GM12874 (cell line): ENCODE measurements around the gene PES1.

Source experiments
- CTCF ChIP-seq: IDR thresholded peaks from 2 replicates; pipeline ENCODE4 v1.5.1; 2011; ENCODE audit warnings: low read depth, mild to moderate bottlenecking, control low read depth, low read length, moderate library complexity; ENCODE audit not compliant: insufficient read depth

The PES1 gene

GRCh38 chr22:30612789-30613188 lies 21.1 kb upstream of the PES1 start:
- TF ChIP-seq CTCF = no peak

GRCh38 chr22:30611197-30611596 lies 19.5 kb upstream of the PES1 start:
- no peak for TF ChIP-seq CTCF

- no peak for TF ChIP-seq CTCF
Observed at GRCh38 chr22:30610299-30610698, 18.6 kb upstream of the PES1 start.

GRCh38 chr22:30609260-30610185 lies 17.8 kb upstream of the PES1 start:
- TF ChIP-seq CTCF = no peak

- TF ChIP-seq CTCF = no peak
Observed at GRCh38 chr22:30607939-30608338, 16.2 kb upstream of the PES1 start.

GRCh38 chr22:30607300-30607930 lies 15.7 kb upstream of the PES1 start:
- TF ChIP-seq CTCF = no peak

GRCh38 chr22:30606455-30607299 lies 15.0 kb upstream of the PES1 start, which contains the start of gene TCN2:
TCN2 (plus strand) TSS chr22:30607174; CDS start chr22:30607332, 158 bp downstream.
- no peak for TF ChIP-seq CTCF
